ENCODE data around the gene RASAL2.

RASAL2 gene

GRCh38 chr1:178393370-178393769, 299.5 kb downstream of the RASAL2 start:
- DNase-seq (ENCODE audit: low spot score), result no peak

- no peak for DNase-seq (ENCODE audit: low spot score)
Measured at GRCh38 chr1:178396789-178397188, 302.9 kb downstream of the RASAL2 start.

GRCh38 chr1:178397678-178398077, 303.8 kb downstream of the RASAL2 start:
- DNase-seq (ENCODE audit: low spot score), result no peak

GRCh38 chr1:178399177-178399728, 305.3 kb downstream of the RASAL2 start:
- no peak for DNase-seq (ENCODE audit: low spot score)

GRCh38 chr1:178405137-178405536, 311.2 kb downstream of the RASAL2 start:
- no peak for DNase-seq (ENCODE audit: low spot score)

- no peak for DNase-seq (ENCODE audit: low spot score)
Measured at GRCh38 chr1:178407215-178407614, 313.3 kb downstream of the RASAL2 start.

GRCh38 chr1:178407655-178408054, 313.8 kb downstream of the RASAL2 start:
- no peak for DNase-seq (ENCODE audit: low spot score)

GRCh38 chr1:178408871-178409270, 315.0 kb downstream of the RASAL2 start:
- DNase-seq (ENCODE audit: low spot score), result no peak

- DNase-seq (ENCODE audit: low spot score), result no peak
Measured at GRCh38 chr1:178409541-178409940, 315.6 kb downstream of the RASAL2 start.

GRCh38 chr1:178411756-178412399, 318.0 kb downstream of the RASAL2 start:
- no peak for DNase-seq (ENCODE audit: low spot score)

- no peak for DNase-seq (ENCODE audit: low spot score)
Measured at GRCh38 chr1:178412400-178412770, 318.5 kb downstream of the RASAL2 start.

GRCh38 chr1:178417858-178418257, 324.0 kb downstream of the RASAL2 start:
- DNase-seq (ENCODE audit: low spot score), result no peak

- DNase-seq (ENCODE audit: low spot score), result no peak
Measured at GRCh38 chr1:178418284-178418955, 324.5 kb downstream of the RASAL2 start.

GRCh38 chr1:178434360-178434759, 340.5 kb downstream of the RASAL2 start:
- no peak for DNase-seq (ENCODE audit: low spot score)

- DNase-seq (ENCODE audit: low spot score), result no peak
Measured at GRCh38 chr1:178434899-178435435, 341.1 kb downstream of the RASAL2 start.

- no peak for DNase-seq (ENCODE audit: low spot score)
Measured at GRCh38 chr1:178436899-178437298, 343.0 kb downstream of the RASAL2 start.

GRCh38 chr1:178438432-178438831, 344.5 kb downstream of the RASAL2 start:
- no peak for DNase-seq (ENCODE audit: low spot score)

- DNase-seq (ENCODE audit: low spot score), result no peak
Measured at GRCh38 chr1:178442925-178443324, 349.0 kb downstream of the RASAL2 start.

GRCh38 chr1:178450871-178451270, 357.0 kb downstream of the RASAL2 start:
- no peak for DNase-seq (ENCODE audit: low spot score)

- no peak for DNase-seq (ENCODE audit: low spot score)
Measured at GRCh38 chr1:178451529-178451928, 357.6 kb downstream of the RASAL2 start.

- DNase-seq (ENCODE audit: low spot score), result no peak
Measured at GRCh38 chr1:178452013-178452412, 358.1 kb downstream of the RASAL2 start.

- no peak for DNase-seq (ENCODE audit: low spot score)
Measured at GRCh38 chr1:178456472-178456871, 362.6 kb downstream of the RASAL2 start.

- no peak for DNase-seq (ENCODE audit: low spot score)
Measured at GRCh38 chr1:178457651-178458050, 363.7 kb downstream of the RASAL2 start.
